Measurements from ENCODE around the gene TWF1.
"Not testable (repeated sequence)": the region's sequence is repeated elsewhere in the genome, so short reads cannot be mapped to it uniquely, and the experiment has no call there.

The TWF1 gene

GRCh38 chr12:43797561-43798217 is 8.4 kb downstream of the TWF1 start:
- DNase-seq = no peak

DNA sequence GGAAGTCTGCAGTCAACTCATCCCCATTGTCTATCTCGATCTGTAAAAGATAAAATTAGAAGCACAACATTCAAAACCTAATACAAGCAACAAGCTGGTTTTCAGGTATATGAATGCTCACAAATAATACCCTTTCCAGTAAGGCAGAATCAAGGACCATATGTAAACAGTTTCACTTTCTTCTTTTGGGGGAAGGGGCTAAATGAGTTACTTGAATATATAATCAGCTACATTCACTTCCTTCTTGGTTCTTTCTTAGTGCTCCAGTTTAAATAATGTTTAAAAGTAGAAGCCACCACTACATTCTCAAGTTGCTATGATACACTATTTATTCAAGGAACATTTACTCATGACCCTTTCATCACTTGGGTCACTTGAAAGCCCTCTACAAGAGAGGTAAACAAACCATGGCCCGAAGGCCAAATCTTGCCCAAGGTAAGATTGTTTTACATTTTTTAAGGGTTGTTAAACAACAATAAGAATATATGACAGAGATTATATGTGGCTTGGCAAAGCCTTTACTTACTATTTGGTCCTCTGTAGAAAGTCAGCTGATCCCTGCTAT is 10.3 kb downstream of the TWF1 start:
- no peak for DNase-seq

GRCh38 chr12:43789941-43790340 is 16.2 kb downstream of the TWF1 start:
- no peak for DNase-seq

DNA sequence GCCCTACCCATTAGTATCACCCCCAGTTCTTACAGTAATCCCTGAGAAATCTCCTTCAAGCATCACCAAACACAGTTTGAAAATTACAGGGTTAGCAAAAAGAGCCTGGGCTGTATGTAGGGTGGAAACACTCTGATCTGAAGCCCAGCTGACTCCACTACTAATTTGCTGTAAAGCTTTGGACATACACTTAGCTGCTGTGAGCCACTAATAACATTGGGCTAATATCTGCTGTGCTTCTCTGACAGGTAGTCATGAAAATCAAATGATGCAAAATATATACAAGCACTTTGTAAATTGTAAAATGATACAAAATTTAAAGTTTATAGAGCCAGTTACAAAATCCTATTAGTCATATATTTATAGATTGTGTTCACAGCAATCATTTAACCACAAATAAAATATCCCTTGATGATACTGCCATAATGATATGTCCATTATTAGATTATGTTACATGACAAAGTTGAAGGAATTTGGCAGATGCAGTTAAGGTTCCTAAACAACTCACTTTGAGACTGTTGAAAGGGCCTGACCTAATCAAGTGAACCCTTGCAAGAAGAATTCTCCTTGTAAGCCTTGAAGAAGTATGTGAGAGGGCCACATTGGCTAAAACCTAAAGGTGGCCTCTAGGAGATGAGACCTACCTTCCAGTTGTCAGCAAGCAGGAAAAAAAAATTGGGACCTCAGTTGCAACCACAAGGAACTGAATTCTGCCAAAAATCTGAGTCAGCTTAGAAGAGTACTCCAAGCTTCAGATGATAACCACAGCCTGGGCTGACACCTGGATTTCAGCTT is 19.0 kb downstream of the TWF1 start:
- no peak for DNase-seq

GRCh38 chr12:43776498-43776897 is 29.6 kb downstream of the TWF1 start:
- DNase-seq = no peak

GRCh38 chr12:43766291-43766690 is 39.8 kb downstream of the TWF1 start:
- DNase-seq = no peak

DNA sequence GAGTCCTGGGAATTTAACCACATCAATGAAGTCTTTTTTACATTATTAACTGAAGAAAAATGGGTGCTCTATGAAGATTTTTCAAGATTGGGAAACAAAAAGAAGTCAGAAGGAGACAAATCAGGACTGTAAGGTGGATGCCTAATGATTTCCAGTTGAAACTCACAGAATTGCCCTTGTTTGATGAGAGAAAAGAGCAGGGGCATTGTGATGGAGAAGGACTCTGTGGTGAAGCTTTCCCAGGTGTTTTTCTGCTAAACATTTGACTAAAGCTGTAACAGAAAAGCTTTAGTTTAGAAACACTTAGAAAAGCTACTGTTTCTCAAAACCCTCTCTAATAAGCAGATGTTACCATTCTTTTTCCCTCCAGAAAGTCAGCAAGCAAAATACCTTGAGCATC is 41.6 kb downstream of the TWF1 start:
- no peak for DNase-seq

DNA sequence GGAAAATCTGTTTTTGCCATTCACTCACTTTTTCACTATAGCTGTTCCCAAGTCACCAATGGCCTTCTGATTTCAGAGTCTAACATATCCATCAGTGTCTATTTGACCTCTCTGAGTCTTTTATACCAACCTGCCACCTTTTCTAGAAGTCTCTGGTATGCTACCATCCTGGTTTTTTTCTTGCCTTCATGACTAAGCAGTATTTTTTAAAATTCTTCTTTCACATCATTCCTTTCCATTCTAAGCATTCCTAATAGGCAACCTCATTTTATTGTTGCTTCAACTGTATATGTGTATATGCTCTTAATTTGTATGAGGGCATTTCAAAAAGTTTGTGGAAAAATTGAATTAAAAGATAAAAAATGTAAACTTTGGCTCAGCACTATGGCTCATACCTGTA is 42.3 kb downstream of the TWF1 start:
- DNase-seq = no peak

DNA sequence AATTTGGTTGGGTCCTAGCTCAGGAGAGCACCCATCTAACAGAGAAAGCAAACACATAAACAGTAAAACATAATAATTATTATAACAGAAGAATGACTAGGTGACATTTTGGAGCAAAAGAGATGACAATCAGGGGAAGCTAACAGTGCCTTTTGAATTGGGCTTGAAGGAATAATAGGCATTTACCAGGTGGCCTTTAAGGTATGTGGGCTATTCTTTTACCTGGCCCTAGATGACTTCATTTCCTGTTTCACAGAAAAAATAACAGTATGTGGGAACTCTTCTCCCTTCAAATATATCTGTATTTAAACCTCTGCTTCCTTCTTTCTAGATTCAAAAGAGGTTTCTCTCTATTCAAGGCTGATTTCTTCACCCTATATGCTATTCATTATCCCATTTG is 43.5 kb downstream of the TWF1 start:
- no peak for DNase-seq

- no peak for DNase-seq
Observed at GRCh38 chr12:43761500-43761899, 44.6 kb downstream of the TWF1 start.

GRCh38 chr12:43760396-43760795 is 45.7 kb downstream of the TWF1 start:
- DNase-seq = no peak

GRCh38 chr12:43758728-43759563 is 47.2 kb downstream of the TWF1 start, which contains the start of the genes IRAK4 and PUS7L:
IRAK4 (plus strand) TSS chr12:43758951; CDS start chr12:43768112, 9,161 bp downstream.
PUS7L (minus strand) TSS chr12:43758790; CDS start chr12:43755245, 3,545 bp downstream.
- peak; percentile 93 for DNase-seq

DNA sequence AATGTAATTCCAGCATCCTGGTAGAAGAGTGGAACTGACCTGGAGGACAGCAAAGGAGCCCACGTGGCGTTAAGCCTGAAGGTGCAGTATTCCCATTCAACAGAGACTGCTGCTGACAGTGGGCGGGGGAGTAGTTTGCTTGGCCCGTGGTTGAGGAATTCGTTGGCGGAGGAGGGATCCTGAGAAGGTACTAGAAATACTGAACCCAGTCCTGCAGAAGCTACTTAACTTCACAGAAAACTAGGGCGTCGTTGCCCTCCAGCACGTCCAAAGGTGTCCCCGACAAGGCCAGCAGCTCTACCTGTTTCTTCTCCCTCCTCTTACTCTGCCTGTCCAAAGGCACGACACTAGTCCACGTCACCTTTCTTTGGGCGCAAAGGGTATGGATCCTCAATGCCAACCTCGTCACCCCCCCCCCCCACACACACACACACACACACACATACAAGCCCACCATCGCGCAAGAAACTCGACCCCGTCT is 47.8 kb downstream of the TWF1 start:
- DNase-seq = peak; percentile 4

DNA sequence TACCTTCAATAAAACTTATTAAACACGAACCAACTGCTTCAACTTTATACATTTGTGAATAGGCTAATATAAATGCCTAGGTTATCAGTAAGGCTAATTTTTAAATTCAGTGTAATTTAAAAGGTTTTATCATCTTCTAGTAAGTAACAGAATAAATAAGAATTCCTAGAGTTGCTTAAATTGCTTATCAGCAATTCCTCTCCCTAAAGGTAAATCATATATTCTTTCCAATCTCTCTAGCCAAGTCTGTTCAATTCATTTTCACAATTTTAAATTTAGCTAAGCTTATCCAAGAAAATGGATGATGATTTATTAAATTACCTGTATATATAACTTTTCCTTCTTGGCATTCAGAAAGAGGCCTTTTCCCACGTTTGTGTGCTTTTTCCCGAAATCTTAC is 52.1 kb downstream of the TWF1 start:
- no peak for DNase-seq

DNA sequence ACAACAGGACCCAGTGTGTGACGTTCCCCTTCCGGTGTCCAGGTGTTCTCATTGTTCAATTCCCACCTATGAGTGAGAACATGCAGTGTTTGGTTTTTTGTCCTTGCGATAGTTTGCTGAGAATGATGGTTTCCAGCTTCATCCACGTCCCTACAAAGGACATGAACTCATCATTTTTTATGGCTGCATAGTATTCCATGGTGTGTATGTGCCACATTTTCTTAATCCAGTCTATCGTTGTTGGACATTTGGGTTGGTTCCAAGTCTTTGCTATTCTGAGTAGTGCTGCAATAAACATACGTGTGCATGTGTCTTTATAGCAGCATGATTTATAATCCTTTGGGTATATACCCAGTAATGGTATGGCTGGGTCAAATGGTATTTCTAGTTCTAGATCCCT is 54.8 kb downstream of the TWF1 start:
- DNase-seq = not testable (repeated sequence)

- no peak for DNase-seq
Observed at GRCh38 chr12:43750814-43751213, 55.3 kb downstream of the TWF1 start.

DNA sequence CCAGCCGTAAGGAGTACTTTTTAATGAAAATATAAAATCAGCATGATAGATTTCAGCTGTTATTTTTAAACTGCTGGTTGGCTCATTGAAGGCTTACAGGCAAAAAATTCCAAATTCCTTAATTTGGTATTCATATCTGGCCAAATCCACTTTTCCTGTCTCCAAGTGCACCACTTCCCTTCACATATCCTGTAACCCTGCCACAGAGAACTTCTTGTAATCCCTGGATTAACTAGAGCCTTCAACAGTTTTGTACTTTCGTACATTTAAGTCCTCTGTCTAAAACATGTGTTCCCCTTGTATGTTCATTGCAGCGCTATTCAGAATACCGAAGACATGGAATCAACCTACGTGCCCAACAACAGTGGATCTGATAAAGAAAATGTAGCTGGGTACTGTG is 57.1 kb downstream of the TWF1 start:
- DNase-seq = no peak

GRCh38 chr12:43744826-43745225 is 61.3 kb downstream of the TWF1 start:
- no peak for DNase-seq

Measured in activated T-cell treated with anti-CD3 and anti-CD28 coated beads for 4 hours (primary cell).